Activated CD8-positive, alpha-beta memory T cell treated with anti-CD3 and anti-CD28 coated beads for 1 hour (primary cell): Measurements from ENCODE around the gene CCSER1.

Source experiments
- DNase-seq, 2 donors: peaks; one replicate each; pipeline ENCODE4 v3.0.0-alpha.2; 2020; ENCODE audit warnings: low read depth in 1 of 2; ENCODE audit errors: extremely low read depth in 1 of 2

The CCSER1 gene

GRCh38 chr4:90127223-90127705 is at the start of gene CCSER1:
CCSER1 (plus strand) TSS chr4:90127394.
- DNase-seq = peak in 1 of 2 donors; percentile 5

GRCh38 chr4:90078440-90078839 is 48.8 kb upstream of the CCSER1 start:
- DNase-seq = no peak

GRCh38 chr4:90080116-90080515 is 47.1 kb upstream of the CCSER1 start:
- DNase-seq = no peak

GRCh38 chr4:90081432-90082144 is 45.6 kb upstream of the CCSER1 start:
- no peak for DNase-seq

- no peak for DNase-seq
Measured at GRCh38 chr4:90082449-90082848, 44.7 kb upstream of the CCSER1 start.

GRCh38 chr4:90084277-90084966 is 42.8 kb upstream of the CCSER1 start:
- DNase-seq = no peak

- no peak for DNase-seq
Measured at GRCh38 chr4:90084967-90085295, 42.3 kb upstream of the CCSER1 start.

GRCh38 chr4:90093526-90093925 is 33.7 kb upstream of the CCSER1 start:
- DNase-seq = no peak

- no peak for DNase-seq
Measured at GRCh38 chr4:90095000-90095399, 32.2 kb upstream of the CCSER1 start.

- no peak for DNase-seq
Measured at GRCh38 chr4:90099812-90100211, 27.4 kb upstream of the CCSER1 start.

- no peak for DNase-seq
Measured at GRCh38 chr4:90103991-90104390, 23.2 kb upstream of the CCSER1 start.

GRCh38 chr4:90105274-90105673 is 21.9 kb upstream of the CCSER1 start:
- no peak for DNase-seq

GRCh38 chr4:90112715-90113114 is 14.5 kb upstream of the CCSER1 start:
- DNase-seq = no peak

- no peak for DNase-seq
Measured at GRCh38 chr4:90113881-90114457, 13.2 kb upstream of the CCSER1 start.

- DNase-seq = no peak
Measured at GRCh38 chr4:90118527-90119195, 8.5 kb upstream of the CCSER1 start.

- DNase-seq = no peak
Measured at GRCh38 chr4:90120037-90120436, 7.2 kb upstream of the CCSER1 start.

GRCh38 chr4:90120815-90121214 is 6.4 kb upstream of the CCSER1 start:
- DNase-seq = no peak

GRCh38 chr4:90121676-90122354 is 5.4 kb upstream of the CCSER1 start:
- DNase-seq = no peak

- no peak for DNase-seq
Measured at GRCh38 chr4:90122355-90122748, 4.8 kb upstream of the CCSER1 start.

- DNase-seq = no peak
Measured at GRCh38 chr4:90124276-90124675, 2.9 kb upstream of the CCSER1 start.

GRCh38 chr4:90126805-90127204 is 389 bp upstream of the CCSER1 start:
- DNase-seq = no peak
